Panc1 (cell line): Measurements from ENCODE around the gene SLC51A.

Experiments used
- POLR2AphosphoS5 ChIP-seq: IDR thresholded peaks from 2 replicates; pipeline ENCODE4 v1.6.1; 2012; ENCODE audit warnings: mild to moderate bottlenecking, low read depth, low read length, moderate library complexity
- TCF7L2 ChIP-seq: IDR thresholded peaks from 2 replicates; pipeline ENCODE4 v1.6.1; 2011; ENCODE audit warnings: mild to moderate bottlenecking, low read depth, low read length, inconsistent platforms
- TF ChIP-seq, protein P1 (sequence below): fragments of 450-650 bp; IDR thresholded peaks from 2 replicates; pipeline ENCODE4 v1.5.1; 2017; ENCODE audit warnings: mild to moderate bottlenecking
- TF ChIP-seq, protein P2 (sequence below), 2 experiments: IDR thresholded peaks; 2 replicates each; pipeline ENCODE4 v1.6.1; 2011 to 2012; ENCODE audit warnings: low read depth in 2 of 2, control low read depth in 1 of 2, low read length in 1 of 2, mild to moderate bottlenecking in 1 of 2, moderate library complexity in 1 of 2; ENCODE audit not compliant: insufficient read depth in 1 of 2

- TF ChIP-seq, protein P1, sequence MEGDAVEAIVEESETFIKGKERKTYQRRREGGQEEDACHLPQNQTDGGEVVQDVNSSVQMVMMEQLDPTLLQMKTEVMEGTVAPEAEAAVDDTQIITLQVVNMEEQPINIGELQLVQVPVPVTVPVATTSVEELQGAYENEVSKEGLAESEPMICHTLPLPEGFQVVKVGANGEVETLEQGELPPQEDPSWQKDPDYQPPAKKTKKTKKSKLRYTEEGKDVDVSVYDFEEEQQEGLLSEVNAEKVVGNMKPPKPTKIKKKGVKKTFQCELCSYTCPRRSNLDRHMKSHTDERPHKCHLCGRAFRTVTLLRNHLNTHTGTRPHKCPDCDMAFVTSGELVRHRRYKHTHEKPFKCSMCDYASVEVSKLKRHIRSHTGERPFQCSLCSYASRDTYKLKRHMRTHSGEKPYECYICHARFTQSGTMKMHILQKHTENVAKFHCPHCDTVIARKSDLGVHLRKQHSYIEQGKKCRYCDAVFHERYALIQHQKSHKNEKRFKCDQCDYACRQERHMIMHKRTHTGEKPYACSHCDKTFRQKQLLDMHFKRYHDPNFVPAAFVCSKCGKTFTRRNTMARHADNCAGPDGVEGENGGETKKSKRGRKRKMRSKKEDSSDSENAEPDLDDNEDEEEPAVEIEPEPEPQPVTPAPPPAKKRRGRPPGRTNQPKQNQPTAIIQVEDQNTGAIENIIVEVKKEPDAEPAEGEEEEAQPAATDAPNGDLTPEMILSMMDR, result no peak
- TF ChIP-seq, protein P2, sequence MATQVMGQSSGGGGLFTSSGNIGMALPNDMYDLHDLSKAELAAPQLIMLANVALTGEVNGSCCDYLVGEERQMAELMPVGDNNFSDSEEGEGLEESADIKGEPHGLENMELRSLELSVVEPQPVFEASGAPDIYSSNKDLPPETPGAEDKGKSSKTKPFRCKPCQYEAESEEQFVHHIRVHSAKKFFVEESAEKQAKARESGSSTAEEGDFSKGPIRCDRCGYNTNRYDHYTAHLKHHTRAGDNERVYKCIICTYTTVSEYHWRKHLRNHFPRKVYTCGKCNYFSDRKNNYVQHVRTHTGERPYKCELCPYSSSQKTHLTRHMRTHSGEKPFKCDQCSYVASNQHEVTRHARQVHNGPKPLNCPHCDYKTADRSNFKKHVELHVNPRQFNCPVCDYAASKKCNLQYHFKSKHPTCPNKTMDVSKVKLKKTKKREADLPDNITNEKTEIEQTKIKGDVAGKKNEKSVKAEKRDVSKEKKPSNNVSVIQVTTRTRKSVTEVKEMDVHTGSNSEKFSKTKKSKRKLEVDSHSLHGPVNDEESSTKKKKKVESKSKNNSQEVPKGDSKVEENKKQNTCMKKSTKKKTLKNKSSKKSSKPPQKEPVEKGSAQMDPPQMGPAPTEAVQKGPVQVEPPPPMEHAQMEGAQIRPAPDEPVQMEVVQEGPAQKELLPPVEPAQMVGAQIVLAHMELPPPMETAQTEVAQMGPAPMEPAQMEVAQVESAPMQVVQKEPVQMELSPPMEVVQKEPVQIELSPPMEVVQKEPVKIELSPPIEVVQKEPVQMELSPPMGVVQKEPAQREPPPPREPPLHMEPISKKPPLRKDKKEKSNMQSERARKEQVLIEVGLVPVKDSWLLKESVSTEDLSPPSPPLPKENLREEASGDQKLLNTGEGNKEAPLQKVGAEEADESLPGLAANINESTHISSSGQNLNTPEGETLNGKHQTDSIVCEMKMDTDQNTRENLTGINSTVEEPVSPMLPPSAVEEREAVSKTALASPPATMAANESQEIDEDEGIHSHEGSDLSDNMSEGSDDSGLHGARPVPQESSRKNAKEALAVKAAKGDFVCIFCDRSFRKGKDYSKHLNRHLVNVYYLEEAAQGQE (IDR thresholded peaks at IDR 0.05; ENCODE audit: insufficient read depth in 1 of 2, low read depth in 2 of 2, low read length in 1 of 2), result no peak
- TF ChIP-seq POLR2AphosphoS5 (no peak), TCF7L2 (no peak)
Measured at GRCh38 chr3:196246612-196247308, 30.4 kb downstream of the SLC51A start.
